GM18520 (cell line): ENCODE results near the gene SYT8.

Source experiments
- ATAC-seq: cut with Tn5 transposase; IDR thresholded peaks from one replicate; pipeline ENCODE4 v1.9.1; 2021; ENCODE audit not compliant: unreplicated experiment

SYT8 gene

GRCh38 chr11:1844221-1845094, 9.7 kb downstream of the SYT8 start:
- no peak for ATAC-seq

GRCh38 chr11:1845095-1845429, 10.3 kb downstream of the SYT8 start:
- no peak for ATAC-seq

- no peak for ATAC-seq
Measured at GRCh38 chr11:1845561-1846452, 11.0 kb downstream of the SYT8 start.

- ATAC-seq, result no peak
Measured at GRCh38 chr11:1846453-1846932, 11.7 kb downstream of the SYT8 start.

- ATAC-seq, result no peak
Measured at GRCh38 chr11:1847006-1847735, 12.4 kb downstream of the SYT8 start.

GRCh38 chr11:1847926-1848639, 13.3 kb downstream of the SYT8 start:
- no peak for ATAC-seq

- ATAC-seq, result no peak
Measured at GRCh38 chr11:1848640-1849430, 14.0 kb downstream of the SYT8 start.

GRCh38 chr11:1851468-1852180, 16.8 kb downstream of the SYT8 start:
- ATAC-seq, result no peak

GRCh38 chr11:1852271-1852876, 17.6 kb downstream of the SYT8 start:
- ATAC-seq, result no peak

GRCh38 chr11:1852877-1853276, 18.1 kb downstream of the SYT8 start, which contains the start of gene LSP1:
Gene LSP1 (plus strand): TSS chr11:1853084. CDS start chr11:1853145, 61 bp downstream.
- ATAC-seq, result peak; percentile 31

- no peak for ATAC-seq
Measured at GRCh38 chr11:1853376-1854131, 18.8 kb downstream of the SYT8 start.

GRCh38 chr11:1854132-1854948, 19.6 kb downstream of the SYT8 start:
- peak; percentile 13 for ATAC-seq

GRCh38 chr11:1854949-1855885, 20.4 kb downstream of the SYT8 start:
- peak; percentile 28 for ATAC-seq

- ATAC-seq, result no peak
Measured at GRCh38 chr11:1855886-1856265, 21.1 kb downstream of the SYT8 start.

GRCh38 chr11:1856306-1857005, 21.7 kb downstream of the SYT8 start:
- no peak for ATAC-seq
